ENCODE results near the gene LIX1.
"Not testable (repeated sequence)": the region's sequence is repeated elsewhere in the genome, so short reads cannot be mapped to it uniquely, and the experiment has no call there.

The LIX1 gene

DNA sequence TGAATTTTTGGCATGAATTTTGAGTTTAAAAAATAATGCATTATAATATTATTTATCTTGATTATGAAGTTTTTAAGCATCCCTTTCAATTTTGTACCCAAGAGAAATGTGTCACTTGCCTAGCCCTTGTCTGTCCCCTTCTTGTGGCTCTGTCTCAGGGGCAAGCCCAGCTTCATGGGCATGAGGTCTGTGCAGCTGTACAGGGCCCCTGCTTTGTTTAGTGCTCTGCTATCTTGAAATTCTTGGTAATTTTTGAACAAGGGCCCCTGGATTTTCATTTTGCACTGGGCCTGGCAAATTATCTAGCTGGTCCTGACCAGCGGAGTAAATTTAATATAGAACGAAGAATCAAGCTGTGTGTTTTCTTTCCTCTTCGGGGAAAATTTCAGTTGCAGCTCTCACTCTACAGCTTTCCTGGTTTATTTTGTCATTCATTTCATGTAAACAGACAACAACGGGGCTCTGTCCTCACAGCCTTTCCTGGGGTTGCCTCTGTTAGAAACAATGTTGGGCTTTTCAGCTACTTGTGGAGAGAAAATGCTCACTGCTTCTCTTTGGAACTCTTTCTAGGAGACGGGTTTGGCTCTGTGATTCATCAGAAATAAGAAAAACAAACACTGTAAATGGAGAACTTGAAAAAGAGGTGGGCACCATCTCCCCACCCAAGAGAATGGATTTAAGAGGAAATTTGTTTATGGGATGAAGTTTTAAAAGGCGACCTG, 41.1 kb downstream of the LIX1 start:
- DNase-seq, result no peak

DNA sequence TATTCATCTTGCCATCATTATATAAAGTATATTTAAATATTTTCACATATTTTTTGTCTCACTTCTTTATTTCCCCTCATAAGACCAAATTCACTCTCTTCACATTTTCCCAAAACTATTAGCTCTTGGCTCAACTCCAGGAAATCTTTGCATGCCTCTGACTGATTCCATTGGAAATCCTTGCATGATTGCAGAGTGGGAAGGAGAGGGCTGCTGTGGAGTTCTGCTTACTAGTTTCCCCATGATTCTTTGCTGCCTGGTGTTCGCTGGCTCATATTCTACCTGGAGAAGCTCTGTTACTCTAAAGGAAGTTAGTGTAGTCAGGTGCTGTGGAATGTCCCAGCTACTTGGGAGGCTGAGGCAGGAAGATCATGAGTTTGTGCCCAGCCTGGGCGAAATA, 41.9 kb downstream of the LIX1 start:
- no peak for DNase-seq

DNA sequence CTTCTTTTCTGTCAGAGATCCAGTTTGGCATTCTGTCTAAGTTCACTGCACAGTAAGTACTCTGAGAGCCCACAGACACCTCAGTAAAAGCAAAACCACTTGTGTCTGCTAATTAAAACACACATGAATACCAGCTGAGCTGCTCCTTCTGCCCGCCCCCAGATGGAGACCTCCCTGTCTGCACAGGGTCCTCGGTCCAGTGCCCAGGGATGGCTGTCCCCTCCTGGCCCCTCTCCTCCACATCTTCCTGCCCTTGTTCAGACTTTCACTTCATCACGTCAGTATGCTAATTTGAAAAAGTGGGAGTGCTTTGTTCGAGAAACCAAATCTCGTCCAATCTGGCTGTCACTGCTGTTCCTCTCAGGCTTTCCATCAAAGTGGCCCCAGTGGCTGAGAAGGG, 43.5 kb downstream of the LIX1 start:
- DNase-seq, result no peak

DNA sequence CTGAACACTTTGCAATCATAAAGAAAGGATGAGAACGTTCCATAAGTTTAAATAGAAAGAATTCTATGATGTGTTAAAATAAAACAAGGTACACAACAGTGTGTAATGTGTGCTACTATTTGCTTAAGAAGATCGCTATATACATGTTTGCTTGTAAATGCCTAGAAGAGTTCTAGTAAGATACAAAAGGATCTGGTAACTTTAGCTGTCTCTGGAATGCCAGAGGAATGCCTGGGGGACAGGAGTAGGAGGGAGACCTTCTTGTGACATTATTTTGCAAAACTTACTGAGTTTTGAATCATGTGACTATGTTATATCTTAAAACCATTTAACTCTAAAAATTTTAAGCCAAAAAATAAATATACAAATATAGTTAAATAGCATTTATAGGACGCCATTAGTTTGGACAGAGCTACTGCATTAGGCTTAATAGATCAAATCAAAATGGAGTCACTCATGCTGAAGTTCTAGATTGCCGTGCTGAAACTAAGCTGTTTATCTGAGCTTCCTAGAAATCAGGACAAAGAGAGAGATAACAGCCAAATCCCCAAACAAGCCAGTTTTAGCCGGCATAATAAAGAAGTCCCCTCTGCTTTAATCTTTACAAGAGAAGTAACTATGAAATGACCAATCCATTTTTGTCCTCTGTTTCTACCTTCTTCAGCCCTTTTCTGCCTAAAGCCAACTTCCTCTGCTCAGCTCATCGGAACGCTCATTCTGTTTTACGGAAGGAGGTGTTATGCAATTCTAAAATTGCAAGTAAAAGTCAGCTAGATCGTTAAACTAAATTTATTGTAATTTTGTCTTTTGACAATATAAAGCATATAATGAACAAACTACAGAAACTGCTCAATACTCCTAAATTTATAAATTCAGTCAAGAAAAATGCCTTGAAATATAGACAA, 44.8 kb downstream of the LIX1 start:
- no peak for DNase-seq

DNA sequence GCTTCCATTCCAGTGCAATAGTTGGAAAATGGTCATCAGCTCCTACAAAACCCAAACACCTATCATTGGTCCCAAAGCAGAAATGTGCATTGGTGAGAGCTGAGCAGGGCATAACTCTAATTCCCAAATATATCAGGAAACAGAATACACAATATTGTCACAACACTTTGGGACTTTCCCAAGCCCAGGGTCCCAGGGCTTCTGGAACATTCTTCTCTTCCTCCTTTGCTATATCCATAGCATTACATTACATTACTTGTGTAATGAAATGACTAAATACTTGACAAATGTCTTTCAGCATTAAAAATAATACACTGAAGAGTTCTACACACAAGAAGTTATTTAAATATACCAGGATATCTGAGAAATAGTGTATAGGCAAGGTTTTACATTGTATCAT, 45.6 kb downstream of the LIX1 start:
- no peak for DNase-seq

DNA sequence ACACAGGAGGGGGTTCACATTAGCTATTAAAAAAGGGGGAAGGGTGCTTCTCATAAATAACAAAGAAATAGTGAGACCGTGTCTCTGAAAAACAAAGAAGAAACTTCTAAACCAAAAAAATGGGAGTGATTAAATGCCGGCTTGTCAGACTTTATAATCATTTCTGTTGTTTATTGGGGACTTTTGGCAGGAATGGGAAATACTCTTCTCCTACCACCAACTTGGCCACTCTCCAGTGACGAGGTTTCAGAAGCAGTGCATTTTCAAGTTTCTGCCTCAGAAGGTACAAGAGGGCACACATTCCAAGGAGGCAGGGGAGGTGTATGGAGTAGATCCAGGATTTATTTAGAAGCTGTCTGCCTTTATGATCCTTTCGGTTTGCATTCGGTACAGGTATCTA, 46.2 kb downstream of the LIX1 start:
- no peak for DNase-seq

DNA sequence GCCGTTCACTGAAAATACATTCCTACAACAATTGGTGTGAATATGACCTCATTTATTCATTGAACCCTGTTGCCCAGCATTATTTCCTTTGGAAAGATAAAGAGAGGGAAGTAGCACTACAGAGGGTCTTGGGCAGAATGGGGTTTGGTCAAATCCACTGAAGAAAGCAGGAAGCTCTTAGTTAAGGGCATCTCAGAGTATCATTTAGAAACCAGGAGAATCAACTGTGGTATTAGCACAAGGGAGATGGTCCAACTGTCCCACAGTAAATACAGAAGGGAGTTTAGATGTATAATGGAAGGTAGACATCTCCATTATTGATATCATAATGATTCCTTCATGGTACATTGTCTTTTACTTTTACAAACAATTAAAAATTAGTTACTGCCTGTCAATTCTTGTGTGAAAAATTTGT, 47.1 kb downstream of the LIX1 start:
- DNase-seq, result no peak

DNA sequence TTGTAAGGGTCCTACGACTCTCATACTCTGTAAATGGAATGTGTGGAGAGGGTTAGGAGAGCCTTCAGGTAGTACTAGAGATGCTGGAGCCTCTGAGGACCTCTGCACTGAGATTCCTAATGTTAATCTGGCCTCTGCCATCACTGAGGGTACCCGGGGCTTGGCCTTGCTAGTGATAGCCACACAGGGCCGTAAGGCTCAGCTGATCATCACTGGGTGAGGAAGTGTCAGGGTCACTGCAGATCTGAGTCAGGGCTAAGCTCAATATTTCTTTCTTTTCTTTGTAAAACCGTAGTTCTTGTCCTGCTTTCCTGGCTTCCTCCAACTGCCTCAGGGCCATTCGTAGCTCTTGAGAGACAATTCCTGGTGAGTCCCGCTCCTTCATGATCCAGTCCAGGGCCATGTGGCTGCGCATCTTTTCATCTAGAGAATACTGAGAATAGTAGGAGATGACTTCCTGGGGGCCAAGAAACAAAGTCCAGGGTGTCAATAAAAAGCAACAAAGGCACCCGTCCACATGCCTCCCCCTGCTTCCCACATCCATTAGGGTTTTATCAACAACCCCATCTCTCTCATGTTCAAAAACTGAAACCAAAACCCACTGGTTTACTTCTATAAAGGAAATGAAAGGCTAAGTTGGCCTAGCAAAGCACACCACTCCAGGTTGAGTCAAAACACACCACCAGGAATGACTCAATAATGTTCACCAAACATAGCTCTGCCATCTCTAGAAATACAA, 47.7 kb downstream of the LIX1 start:
- no peak for DNase-seq

DNA sequence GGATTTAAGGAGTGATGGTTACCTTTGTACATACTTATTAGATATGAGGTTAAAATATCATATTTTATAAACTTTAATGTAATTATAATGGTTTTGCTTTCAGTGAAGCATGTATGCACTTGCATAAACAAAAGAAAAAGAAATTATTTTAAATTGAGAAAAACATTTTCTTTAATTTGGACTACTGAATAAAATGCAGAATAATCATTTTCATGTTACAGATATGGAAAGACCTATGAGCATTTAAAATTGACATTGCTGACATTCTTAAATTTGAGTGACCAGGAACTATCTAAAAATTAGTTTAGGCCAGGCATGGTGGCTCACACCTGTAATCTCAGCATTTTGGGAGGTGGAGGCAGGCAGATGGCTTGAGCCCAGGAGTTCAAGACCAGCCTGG, 49.2 kb downstream of the LIX1 start:
- no peak for DNase-seq

DNA sequence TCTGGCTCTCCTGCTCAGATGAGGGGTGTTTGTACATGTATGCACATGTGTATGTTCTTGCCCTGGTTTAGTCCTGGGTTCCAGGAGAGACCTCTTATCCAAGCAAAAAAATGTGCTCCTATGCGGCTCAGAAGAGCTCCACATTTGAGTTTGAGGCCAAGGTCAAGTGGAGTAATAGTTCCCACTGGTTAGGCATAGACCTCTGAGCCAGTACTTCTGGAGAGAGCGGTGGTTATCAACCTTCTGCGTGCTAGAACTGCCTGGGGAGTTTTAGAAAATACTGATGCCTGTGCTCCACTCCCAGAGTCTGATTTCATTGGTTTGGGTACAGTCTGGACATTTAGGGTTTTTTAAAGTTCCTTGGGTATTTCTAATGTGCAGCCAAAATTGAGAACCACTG, 51.5 kb downstream of the LIX1 start:
- no peak for DNase-seq

DNA sequence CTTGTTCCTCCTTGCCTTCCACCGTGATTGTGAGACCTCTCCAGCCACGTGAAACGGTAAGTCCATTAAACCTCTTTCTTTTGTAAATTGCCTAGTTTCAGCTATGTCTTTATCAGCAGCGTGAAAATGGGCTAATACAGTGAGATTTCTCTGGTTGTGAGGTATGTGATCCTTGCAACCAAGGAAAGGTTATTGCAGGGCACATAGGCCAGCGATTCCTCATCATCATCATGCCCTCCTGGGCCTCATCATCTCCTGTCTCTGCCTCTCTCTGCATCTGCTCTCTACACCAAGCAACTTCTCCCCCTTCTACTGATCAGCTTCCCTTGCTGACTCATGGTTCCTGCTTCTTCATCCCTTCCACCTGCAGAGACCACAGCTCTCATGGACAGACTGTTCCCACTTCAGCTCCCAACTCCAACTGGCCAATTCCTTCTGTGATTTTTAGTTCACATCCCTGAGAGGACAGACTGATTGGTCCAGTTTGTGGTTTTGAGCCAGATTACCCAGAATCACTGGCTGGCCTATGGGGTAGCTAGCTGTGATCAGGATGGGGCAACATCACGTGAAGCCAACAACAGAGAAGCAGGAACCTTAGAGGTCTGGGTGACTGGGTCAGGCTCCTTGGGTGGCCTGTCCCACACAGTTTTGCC, 53.1 kb downstream of the LIX1 start:
- DNase-seq, result no peak

DNA sequence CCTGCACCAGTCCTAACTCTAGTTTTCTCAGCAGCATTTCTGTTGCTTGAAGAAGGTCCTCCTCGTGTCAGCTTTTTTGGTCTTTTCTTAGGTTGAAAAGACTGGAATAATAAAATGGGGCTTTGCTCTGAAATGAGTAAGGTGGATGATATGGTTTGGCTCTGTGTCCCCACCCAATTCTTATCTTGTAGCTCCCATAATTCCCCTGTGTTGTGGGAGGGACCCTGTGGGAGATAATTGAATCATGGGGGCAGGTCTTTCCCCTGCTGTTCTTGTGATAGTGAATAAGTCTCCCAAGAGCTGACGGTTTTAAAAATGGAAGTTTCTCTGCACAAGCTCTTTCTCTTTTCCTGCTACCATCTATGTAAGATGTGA, 53.6 kb downstream of the LIX1 start:
- DNase-seq, result no peak

DNA sequence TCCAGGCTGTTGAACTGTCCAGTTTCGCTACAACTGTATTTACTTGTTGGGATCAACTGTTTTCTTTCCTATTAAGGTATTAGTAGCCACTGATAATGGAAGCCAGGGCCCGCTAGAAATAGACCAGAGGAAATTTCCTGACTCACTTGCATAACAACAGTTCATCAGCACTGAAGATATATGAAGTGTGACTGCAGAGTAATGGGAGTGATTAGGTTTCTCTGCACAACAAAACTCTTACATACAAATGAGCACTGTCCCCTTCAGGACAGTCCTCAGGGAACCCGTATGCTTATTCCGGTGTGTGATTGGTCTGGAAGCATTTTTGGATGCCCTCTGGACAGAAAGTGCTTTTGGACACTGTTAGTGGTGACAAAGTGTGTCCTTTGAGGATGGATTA, 55.3 kb downstream of the LIX1 start:
- DNase-seq, result no peak

DNA sequence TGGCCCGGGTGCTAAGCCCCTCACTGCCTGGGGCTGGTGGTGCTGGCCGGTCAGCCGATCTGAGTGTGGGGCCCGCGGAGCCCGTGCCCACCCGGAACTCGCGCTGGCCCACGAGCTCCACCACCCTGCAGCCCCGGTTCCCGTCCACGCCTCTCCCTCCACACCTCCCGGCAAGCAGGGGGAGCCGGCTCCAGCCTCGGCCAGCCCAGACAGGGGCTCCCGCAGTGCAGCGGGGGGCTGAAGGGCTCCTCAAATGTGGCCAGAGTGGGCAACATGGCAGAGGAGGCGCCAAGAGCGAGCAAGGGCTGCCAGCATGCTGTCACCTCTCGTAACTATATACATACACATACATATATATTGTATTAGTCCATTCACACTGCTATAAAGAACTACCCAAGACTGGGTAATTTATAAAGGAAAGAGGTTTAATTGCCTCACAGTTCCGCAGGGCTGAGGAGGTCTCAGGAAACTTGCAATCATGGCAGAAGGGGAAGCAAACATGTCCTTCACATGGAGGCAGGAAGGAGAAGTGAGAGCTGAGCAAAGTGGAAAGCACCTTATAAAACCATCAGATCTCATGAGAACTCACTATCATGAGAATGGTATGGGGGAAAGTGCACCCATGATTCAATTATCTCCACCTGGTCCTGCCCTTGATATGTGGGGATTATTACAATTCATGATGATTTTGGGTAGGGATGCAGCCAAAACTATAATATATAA, 56.8 kb downstream of the LIX1 start:
- no peak for DNase-seq

DNA sequence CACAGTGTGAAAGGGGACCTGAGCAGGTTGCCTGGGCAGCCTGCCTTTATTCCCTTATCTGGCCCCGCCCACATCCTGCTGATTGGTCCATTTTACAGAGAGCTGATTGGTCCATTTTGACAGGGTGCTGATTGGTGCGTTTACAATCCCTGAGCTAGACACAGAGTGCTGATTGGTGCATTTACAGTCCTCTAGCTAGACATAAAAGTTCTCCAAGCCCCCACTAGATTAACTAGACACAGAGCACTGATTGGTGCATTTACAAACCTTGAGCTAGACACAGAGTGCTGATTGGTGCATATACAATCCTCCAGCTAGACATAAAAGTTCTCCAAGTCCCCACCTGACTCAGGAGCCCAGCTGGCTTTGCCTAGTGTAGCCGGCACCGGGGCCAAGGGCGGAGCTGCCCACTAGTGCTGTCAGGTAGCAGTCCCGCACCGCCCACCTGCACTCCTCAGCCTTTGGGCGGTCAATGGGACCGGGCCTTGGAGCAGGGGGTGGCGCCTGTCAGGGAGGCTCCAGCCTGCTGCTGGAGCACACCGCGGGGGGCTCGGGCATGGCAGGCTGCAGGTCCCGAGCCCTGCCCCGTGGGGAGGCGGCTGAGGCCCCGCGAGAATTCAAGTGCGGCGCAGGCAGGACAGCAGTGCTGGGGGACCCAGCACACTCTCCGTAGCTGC, 57.5 kb downstream of the LIX1 start:
- DNase-seq, result not testable (repeated sequence)

DNA sequence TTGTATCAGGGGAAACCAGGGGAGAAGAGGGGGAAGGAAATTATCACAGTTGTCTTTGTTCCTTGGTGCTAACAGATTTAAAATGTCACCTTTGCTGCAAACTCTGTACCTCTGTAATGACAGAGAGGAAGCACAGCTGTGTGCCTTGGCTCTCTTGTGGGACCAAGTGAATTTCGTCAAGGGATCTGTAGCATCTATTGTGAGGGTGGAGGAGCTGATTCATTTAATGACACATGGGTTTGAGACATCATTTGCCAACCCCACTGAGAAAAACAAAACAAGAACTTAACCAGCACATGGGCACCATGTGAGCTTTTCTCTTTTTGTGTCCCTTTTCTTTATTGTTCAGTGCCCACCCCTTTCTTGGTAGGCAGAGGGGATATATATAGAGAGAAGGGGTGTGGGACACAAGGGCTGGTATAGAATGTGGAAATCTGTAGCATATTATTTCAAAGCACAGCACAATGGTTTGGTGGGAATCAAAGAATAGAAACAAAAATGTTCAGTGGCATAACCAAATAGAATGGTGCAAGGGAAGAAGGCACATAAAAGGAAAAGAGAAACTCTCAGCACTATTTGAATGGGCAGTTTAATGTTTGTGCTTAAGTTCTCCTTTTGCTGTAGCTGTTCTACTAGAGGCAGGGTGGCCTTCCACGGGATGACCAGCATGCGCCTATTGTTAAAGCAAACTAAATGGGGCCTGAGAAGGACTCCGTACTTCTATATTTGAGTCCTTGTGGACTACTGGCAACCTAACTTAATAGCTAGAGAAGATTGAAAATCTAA, 63.3 kb downstream of the LIX1 start:
- DNase-seq, result no peak

DNA sequence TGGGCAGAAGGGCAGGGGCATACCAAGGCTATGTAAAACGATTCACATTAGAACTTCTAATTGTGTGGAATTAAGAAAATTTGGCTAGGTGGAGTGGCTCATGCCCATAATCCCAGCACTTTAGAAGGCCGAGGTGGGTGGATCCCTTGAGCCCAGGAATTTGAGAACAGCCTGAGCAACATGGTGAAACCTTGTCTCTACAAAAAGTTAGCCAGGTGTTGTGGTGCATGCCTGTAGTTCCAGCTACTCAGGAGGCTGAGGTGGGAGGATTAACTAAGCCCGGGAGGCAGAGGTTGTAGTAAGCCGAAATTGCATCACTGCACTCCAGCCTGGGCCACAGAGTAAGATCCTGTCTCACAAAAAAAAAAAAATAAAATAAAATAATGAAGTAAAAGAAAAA, 65.2 kb downstream of the LIX1 start:
- no peak for DNase-seq

DNA sequence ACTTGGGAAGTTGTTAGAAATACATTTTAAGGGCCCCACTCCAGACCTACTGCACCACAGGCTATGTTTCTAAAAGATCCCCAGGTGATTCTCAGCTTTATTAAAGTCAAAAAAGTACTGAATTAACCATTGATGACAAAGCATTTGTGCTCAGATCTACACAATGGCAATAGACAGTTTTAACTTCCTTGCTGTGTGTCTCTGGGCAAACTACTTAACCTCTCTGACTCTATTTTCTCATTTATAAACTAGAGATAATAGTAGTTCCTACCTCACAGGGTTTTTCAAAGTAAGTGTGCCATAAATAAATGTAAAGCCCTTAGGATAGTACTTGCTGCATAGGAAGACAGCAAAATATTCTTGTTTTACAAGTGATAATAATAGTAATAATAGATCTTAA, 66.3 kb downstream of the LIX1 start:
- DNase-seq, result no peak

DNA sequence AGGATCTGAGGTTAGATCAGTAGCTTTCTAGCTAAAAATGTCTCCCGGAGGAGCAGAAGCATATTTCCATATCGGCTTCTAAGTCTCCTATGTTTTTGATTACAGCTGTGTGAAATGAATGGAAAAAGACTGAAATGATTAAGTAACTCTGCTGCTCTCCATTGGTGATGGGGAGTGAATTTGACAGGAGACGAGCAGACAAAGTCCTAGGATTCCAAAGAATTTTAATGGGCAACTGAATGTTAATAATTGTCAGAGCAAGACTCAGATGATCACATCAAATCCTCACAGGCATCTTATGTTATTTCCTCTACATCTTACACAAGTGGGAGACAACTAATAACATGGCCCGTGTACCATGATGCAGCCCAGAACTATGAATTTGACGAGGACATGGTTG, 66.8 kb downstream of the LIX1 start:
- DNase-seq, result no peak

DNA sequence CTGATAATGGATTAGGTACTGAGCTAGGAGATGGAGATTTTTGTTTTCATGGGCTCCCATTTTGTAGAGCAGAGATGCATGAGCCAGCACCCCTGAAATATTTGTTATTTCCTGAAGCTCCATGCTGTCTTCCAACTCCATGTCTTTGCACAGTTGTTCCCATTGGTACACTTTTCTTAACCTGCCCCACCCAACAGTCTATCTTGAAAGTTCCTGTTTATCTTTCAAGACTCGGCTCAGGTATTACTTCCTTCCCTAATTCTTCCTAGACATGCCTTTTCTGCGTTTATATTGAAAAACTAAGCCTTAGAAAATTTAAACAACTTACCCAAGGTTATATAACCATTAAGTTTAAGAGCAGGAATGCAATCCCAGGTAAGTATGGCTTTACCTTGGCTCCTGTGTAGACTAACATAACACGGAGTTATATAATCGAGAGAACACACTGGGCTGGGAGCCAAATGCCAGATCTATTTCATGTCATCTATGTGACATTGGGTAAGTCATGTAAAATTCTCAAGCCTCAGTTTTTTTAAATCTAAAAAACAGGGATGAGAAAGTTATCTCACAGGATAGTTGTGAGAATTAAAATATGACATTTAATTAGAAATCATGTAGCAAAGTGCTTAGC, 67.4 kb downstream of the LIX1 start:
- no peak for DNase-seq

DNA sequence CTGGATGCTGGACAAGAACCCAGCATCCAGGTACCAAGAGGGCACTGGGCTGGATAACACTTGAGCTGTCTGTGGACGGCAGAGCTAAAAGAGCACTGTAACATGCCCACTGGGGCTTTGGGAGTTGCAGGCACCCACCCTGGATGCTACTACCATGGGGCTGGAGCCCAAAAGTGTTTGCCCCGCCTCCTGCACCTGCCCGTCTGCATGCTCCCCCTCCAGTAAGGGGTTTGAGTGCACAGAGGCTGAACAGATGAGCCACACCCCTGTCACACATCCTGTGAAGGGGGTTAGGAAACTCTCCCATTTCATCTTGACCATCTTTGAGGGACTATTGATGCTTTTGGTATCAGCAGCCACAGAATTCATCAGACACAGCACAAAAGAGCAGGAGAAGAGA, 69.0 kb downstream of the LIX1 start:
- DNase-seq, result no peak
